ENCODE data around the gene GPR32. TPM values are rescaled to one million over a fixed set of nuclear protein-coding genes. Genes with fewer than 3 reads are reported as not detected.

The GPR32 gene
- total RNA-seq, 4 donors from 2014 or later: not detected

GRCh38 chr19:50776131-50776530 is 5.9 kb downstream of the GPR32 start:
- WGBS, 2 donors: 83 to 84% methylated on average over 5 of the region's 5 CpGs
- H3K4me1 ChIP-seq: no peaks in the 10 kb centered on the region
- no peaks in the 10 kb centered on the region for H3K9me3 ChIP-seq
- no peak overlapping the region for H3K27ac ChIP-seq
- TF ChIP-seq CTCF (IDR thresholded peaks at IDR 0.05): no peak
- no peak for TF ChIP-seq POLR2A (IDR thresholded peaks at IDR 0.05)
- peaks cover 19% of the 10 kb centered on the region for H3K27me3 ChIP-seq
- intact Hi-C loops (cut with DNase I): no loop called here
- H3K36me3 ChIP-seq: no peaks in the 10 kb centered on the region
- DNase-seq: no peak
- H3K4me3 ChIP-seq (replicated peaks in 1 of 3): no peak overlapping the region

GRCh38 chr19:50777261-50777660 is 7.0 kb downstream of the GPR32 start:
- no peak for TF ChIP-seq POLR2A (IDR thresholded peaks at IDR 0.05)
- no peak for TF ChIP-seq CTCF (IDR thresholded peaks at IDR 0.05)
- H3K9me3 ChIP-seq: no peaks in the 10 kb centered on the region
- H3K4me1 ChIP-seq: no peaks in the 10 kb centered on the region
- H3K27ac ChIP-seq: no peak overlapping the region
- peaks cover 19% of the 10 kb centered on the region for H3K27me3 ChIP-seq
- intact Hi-C loops (cut with DNase I): no loop called here
- WGBS, 2 donors: 42% methylated on average over 4 of the region's 4 CpGs
- no peak overlapping the region for H3K4me3 ChIP-seq (replicated peaks in 1 of 3)
- H3K36me3 ChIP-seq: no peaks in the 10 kb centered on the region
- DNase-seq: no peak

- Histone ChIP-seq H3K36me3 (no peaks in the 10 kb centered on the region), H3K27me3 (peaks cover 19% of the 10 kb centered on the region), H3K4me3 (replicated peaks in 1 of 3) (no peak overlapping the region), H3K9me3 (no peaks in the 10 kb centered on the region), H3K4me1 (no peaks in the 10 kb centered on the region), H3K27ac (no peak overlapping the region)
- intact Hi-C loops (cut with DNase I): no loop called here
- 1 to 3% methylated on average over 17 to 25 of the region's 30 CpGs for WGBS, 2 donors
- TF ChIP-seq POLR2A (IDR thresholded peaks at IDR 0.05) (no peak), CTCF (IDR thresholded peaks at IDR 0.05) (no peak)
- no peak for DNase-seq
Observed at GRCh38 chr19:50777830-50778303, 7.6 kb downstream of the GPR32 start.

GRCh38 chr19:50778906-50779430 is 8.7 kb downstream of the GPR32 start:
- no peaks in the 10 kb centered on the region for H3K4me1 ChIP-seq
- peaks cover 19% of the 10 kb centered on the region for H3K27me3 ChIP-seq
- no peak overlapping the region for H3K27ac ChIP-seq
- 59 to 61% methylated on average over 7 of the region's 7 CpGs for WGBS, 2 donors
- no peaks in the 10 kb centered on the region for H3K9me3 ChIP-seq
- H3K4me3 ChIP-seq (replicated peaks in 1 of 3): no peak overlapping the region
- TF ChIP-seq CTCF (IDR thresholded peaks at IDR 0.05): no peak
- TF ChIP-seq POLR2A (IDR thresholded peaks at IDR 0.05): no peak
- intact Hi-C loops (cut with DNase I): no loop called here
- no peaks in the 10 kb centered on the region for H3K36me3 ChIP-seq
- DNase-seq: no peak

GRCh38 chr19:50779504-50780457 is 9.5 kb downstream of the GPR32 start:
- H3K4me1 ChIP-seq: no peaks in the 10 kb centered on the region
- H3K9me3 ChIP-seq: no peaks in the 10 kb centered on the region
- TF ChIP-seq POLR2A (IDR thresholded peaks at IDR 0.05) (no peak), CTCF (IDR thresholded peaks at IDR 0.05) (no peak)
- DNase-seq: no peak
- H3K27me3 ChIP-seq: peaks cover 19% of the 10 kb centered on the region
- no peaks in the 10 kb centered on the region for H3K36me3 ChIP-seq
- H3K27ac ChIP-seq: no peak overlapping the region
- WGBS, 2 donors: 48 to 61% methylated on average over 8 to 25 of the region's 25 CpGs
- intact Hi-C loops (cut with DNase I): loop anchor here (10.0 kb wide), 2 partner anchors 245 to 425 kb away; no protein-coding TSS in a partner anchor
- no peak overlapping the region for H3K4me3 ChIP-seq (replicated peaks in 1 of 3)

All from thyroid gland (tissue), 4 donors.